ENCODE results near the gene MEIKIN.
"Not testable (repeated sequence)": the region's sequence is repeated elsewhere in the genome, so short reads cannot be mapped to it uniquely, and the experiment has no call there.

The MEIKIN gene

GRCh38 chr5:131899686-131900085 lies 45.8 kb downstream of the MEIKIN start:
- no peak for DNase-seq

- no peak for DNase-seq
Measured at GRCh38 chr5:131883984-131884383, 61.5 kb downstream of the MEIKIN start.

GRCh38 chr5:131879705-131880104 lies 65.8 kb downstream of the MEIKIN start:
- DNase-seq = no peak

GRCh38 chr5:131877873-131878272 lies 67.6 kb downstream of the MEIKIN start:
- DNase-seq = no peak

GRCh38 chr5:131871251-131871650 lies 74.2 kb downstream of the MEIKIN start:
- not testable (repeated sequence) for DNase-seq

- no peak for DNase-seq
Measured at GRCh38 chr5:131867524-131867923, 77.9 kb downstream of the MEIKIN start.

- DNase-seq = no peak
Measured at GRCh38 chr5:131863700-131864099, 81.8 kb downstream of the MEIKIN start.

- DNase-seq = no peak
Measured at GRCh38 chr5:131857388-131857787, 88.1 kb downstream of the MEIKIN start.

GRCh38 chr5:131855452-131855851 lies 90.0 kb downstream of the MEIKIN start:
- DNase-seq = no peak

- no peak for DNase-seq
Measured at GRCh38 chr5:131854134-131854533, 91.3 kb downstream of the MEIKIN start.

- DNase-seq = no peak
Measured at GRCh38 chr5:131848662-131849061, 96.8 kb downstream of the MEIKIN start.

- DNase-seq = no peak
Measured at GRCh38 chr5:131846536-131846935, 98.9 kb downstream of the MEIKIN start.

GRCh38 chr5:131845828-131846227 lies 99.6 kb downstream of the MEIKIN start:
- DNase-seq = no peak

GRCh38 chr5:131842971-131843370 lies 102.5 kb downstream of the MEIKIN start:
- not testable (repeated sequence) for DNase-seq

GRCh38 chr5:131832702-131833101 lies 112.8 kb downstream of the MEIKIN start:
- not testable (repeated sequence) for DNase-seq

GRCh38 chr5:131825404-131826013 lies 120.0 kb downstream of the MEIKIN start:
- no peak for DNase-seq

- DNase-seq = no peak
Measured at GRCh38 chr5:131824631-131825030, 120.8 kb downstream of the MEIKIN start.

- DNase-seq = no peak
Measured at GRCh38 chr5:131821221-131821620, 124.2 kb downstream of the MEIKIN start.

GRCh38 chr5:131818001-131818724 lies 127.3 kb downstream of the MEIKIN start:
- no peak for DNase-seq

- DNase-seq = no peak
Measured at GRCh38 chr5:131814990-131815389, 130.5 kb downstream of the MEIKIN start.

GRCh38 chr5:131812371-131813160 lies 132.9 kb downstream of the MEIKIN start:
- DNase-seq = no peak

GRCh38 chr5:131810510-131811249 lies 134.8 kb downstream of the MEIKIN start:
- no peak for DNase-seq

Measured in NCI-H1436 treated with DMSO at 0.1 percent for 48 hours (cell line).